Measurements from ENCODE around the gene KIF11. TPM values are rescaled to one million over a fixed set of nuclear protein-coding genes. Genes with fewer than 3 reads are reported as not detected.
"Not testable (repeated sequence)": the region's sequence is repeated elsewhere in the genome, so short reads cannot be mapped to it uniquely, and the experiment has no call there.

Gene KIF11
- total RNA-seq, 1 donor = 4.0 TPM

DNA sequence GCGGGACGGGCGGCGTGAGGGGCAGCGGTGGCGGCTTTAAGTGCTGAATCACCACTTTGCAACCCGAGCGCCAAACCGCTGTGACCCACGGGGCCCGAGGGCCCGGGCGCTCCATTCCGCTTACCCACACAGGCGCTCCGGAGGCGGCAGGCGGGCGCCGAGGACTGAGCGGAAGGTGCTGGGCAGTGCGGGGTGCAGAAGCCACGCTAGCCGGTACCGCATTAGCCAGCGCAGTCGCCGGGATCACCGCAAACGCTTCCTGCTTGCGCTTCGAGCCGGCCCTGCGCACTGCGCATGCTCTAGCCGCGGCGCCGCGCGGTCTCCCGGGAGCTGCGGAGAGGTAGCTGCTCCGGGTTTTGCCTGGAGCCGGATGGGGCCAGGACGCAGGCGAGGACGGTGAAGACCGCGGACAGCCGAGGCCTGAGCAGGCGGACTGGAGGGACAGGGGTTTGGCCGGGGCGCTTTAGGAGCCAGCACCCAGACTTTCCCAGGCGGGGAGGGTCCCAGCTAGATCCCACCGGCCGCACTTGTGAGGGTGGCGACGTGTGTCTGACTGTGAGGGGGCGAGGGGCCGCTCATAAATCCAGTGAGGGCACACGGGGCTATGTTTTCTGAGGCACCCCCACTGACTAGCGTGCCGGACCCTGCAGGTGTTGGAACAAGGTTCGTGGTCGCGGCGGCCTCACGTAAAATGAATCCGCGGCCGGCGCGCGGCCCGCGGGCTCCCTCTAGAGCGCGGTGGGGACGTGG, 19.0 kb upstream of the KIF11 start, which contains the start of gene IDE:
IDE (minus strand) TSS at position 296 of the 750 bp plus-strand sequence; CDS start at position 222, 74 bp downstream.
- Histone ChIP-seq H3K79me2 (ENCODE audit: insufficient read depth, low read length) (peaks cover 42% of the 10 kb centered on the region), H3K27ac (ENCODE audit: low read depth, low read length) (peak within 1 kb of the TSS; percentile 73), H4K20me1 (ENCODE audit: insufficient read depth, low read length) (peaks cover 15% of the 10 kb centered on the region), H3K27me3 (ENCODE audit: insufficient read depth, low read length) (no peaks in the 10 kb centered on the region), H3K4me1 (ENCODE audit: insufficient read depth, low read length) (peaks cover 29% of the 10 kb centered on the region), H3K4me3 (ENCODE audit: insufficient read depth, low read length) (peak within 1 kb of the TSS; percentile 96), H3K36me3 (ENCODE audit: insufficient read depth, low read length) (no peaks in the 10 kb centered on the region), H2AFZ (ENCODE audit: low read length) (peak within 1 kb of the TSS; percentile 95), H3K4me2 (ENCODE audit: insufficient read depth, low read length) (peak within 1 kb of the TSS; percentile 93), H3K9me3 (ENCODE audit: low read depth, low read length) (no peaks in the 10 kb centered on the region)
- TF ChIP-seq, protein P1, sequence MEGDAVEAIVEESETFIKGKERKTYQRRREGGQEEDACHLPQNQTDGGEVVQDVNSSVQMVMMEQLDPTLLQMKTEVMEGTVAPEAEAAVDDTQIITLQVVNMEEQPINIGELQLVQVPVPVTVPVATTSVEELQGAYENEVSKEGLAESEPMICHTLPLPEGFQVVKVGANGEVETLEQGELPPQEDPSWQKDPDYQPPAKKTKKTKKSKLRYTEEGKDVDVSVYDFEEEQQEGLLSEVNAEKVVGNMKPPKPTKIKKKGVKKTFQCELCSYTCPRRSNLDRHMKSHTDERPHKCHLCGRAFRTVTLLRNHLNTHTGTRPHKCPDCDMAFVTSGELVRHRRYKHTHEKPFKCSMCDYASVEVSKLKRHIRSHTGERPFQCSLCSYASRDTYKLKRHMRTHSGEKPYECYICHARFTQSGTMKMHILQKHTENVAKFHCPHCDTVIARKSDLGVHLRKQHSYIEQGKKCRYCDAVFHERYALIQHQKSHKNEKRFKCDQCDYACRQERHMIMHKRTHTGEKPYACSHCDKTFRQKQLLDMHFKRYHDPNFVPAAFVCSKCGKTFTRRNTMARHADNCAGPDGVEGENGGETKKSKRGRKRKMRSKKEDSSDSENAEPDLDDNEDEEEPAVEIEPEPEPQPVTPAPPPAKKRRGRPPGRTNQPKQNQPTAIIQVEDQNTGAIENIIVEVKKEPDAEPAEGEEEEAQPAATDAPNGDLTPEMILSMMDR (IDR thresholded peaks at IDR 0.05; ENCODE audit: extremely low read depth, low read depth, low read length) = peak; percentile 69
- peak; percentile 96 for DNase-seq (ENCODE audit: insufficient read length, low spot score, missing footprints)

DNA sequence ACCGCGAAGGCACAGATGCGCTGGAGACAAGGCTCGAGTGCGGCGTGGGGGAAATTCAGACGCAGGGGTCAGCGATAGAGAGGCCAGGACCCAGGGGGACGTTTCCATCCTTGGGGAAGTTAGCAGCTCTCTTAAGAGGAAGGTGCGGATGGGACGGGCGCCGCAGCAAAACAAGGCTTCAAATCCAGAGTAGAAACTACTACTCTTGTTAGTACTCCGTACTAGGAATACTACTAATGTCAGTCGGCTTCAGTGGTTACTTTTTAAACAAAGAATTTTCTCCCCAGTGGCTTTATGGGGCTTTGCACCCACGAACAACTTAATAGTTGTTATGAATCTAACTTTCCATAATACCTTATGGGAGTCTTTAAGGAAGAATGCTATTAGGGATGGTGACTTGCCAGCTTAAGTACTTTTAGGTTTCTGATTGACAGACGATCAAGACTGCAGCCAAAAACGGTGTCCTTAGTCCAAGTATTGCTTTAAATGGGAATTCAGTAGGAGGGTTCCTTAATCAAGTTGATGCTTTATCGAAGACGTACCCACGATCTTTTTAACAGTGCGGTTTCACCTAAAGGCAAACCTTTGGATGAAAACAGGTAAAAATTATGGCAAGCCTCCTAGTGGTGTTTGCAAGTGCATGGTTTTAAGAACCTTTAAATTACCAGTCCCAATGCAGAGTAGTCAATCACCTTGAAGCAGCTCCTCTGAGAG, 18.2 kb upstream of the KIF11 start:
- Histone ChIP-seq H3K4me2 (ENCODE audit: insufficient read depth, low read length) (peak overlapping the region; percentile 93), H2AFZ (ENCODE audit: low read length) (peak overlapping the region; percentile 95), H3K27ac (ENCODE audit: low read depth, low read length) (peak overlapping the region; percentile 73), H3K4me3 (ENCODE audit: insufficient read depth, low read length) (peak overlapping the region; percentile 96), H3K9me3 (ENCODE audit: low read depth, low read length) (no peaks in the 10 kb centered on the region), H4K20me1 (ENCODE audit: insufficient read depth, low read length) (peaks cover 15% of the 10 kb centered on the region), H3K79me2 (ENCODE audit: insufficient read depth, low read length) (peaks cover 35% of the 10 kb centered on the region), H3K36me3 (ENCODE audit: insufficient read depth, low read length) (no peaks in the 10 kb centered on the region), H3K4me1 (ENCODE audit: insufficient read depth, low read length) (peaks cover 29% of the 10 kb centered on the region), H3K27me3 (ENCODE audit: insufficient read depth, low read length) (no peaks in the 10 kb centered on the region)
- TF ChIP-seq, protein P1 (IDR thresholded peaks at IDR 0.05; ENCODE audit: extremely low read depth, low read depth, low read length) = no peak
- peak; percentile 90 for DNase-seq (ENCODE audit: insufficient read length, low spot score, missing footprints)

DNA sequence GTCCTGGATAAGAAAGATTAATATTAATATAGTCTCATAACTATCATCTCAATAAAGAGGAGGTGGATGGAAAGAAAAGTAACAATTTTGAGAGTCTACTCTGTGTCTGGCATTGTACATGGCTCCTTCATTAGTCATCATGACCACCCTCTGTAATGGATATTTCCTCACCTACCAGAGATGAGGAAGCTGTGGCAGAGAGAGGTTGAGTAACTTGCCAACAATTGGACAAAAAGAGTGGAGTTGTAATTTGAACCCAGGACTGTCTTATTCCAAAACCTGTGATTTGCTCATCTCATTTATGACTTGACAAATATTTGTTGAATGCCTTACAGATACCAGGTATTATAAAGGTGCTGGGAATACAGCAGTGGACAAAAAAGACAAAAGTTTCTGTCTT, 17.0 kb upstream of the KIF11 start:
- peak; percentile 81 for DNase-seq (ENCODE audit: insufficient read length, low spot score, missing footprints)
- Histone ChIP-seq H3K4me3 (ENCODE audit: insufficient read depth, low read length) (no peak overlapping the region), H3K9me3 (ENCODE audit: low read depth, low read length) (no peaks in the 10 kb centered on the region), H3K4me1 (ENCODE audit: insufficient read depth, low read length) (peaks cover 29% of the 10 kb centered on the region), H3K4me2 (ENCODE audit: insufficient read depth, low read length) (no peak overlapping the region), H3K27ac (ENCODE audit: low read depth, low read length) (no peak overlapping the region), H2AFZ (ENCODE audit: low read length) (no peak overlapping the region), H3K27me3 (ENCODE audit: insufficient read depth, low read length) (no peaks in the 10 kb centered on the region), H4K20me1 (ENCODE audit: insufficient read depth, low read length) (peaks cover 15% of the 10 kb centered on the region), H3K36me3 (ENCODE audit: insufficient read depth, low read length) (no peaks in the 10 kb centered on the region), H3K79me2 (ENCODE audit: insufficient read depth, low read length) (peaks cover 26% of the 10 kb centered on the region)
- TF ChIP-seq, protein P1 (IDR thresholded peaks at IDR 0.05; ENCODE audit: extremely low read depth, low read depth, low read length) = no peak

DNA sequence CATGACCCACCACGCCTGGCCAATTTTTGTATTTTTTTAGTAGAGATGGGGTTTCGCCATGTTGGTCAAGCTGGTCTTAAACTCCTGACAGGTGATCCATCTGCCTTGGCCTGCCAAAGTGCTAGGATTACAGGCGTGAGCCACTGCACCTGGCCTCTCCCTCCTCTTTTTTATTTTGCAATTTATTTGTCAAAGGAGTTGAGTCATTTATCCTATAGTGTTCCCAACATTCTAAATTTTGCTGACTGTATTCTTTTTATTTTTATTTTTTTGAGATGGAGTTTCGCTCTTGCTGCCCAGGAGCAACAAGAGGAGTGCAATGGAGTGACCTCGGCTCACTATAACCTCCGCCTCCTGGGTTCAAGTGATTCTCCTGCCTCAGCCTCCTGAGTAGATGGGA, 10.6 kb upstream of the KIF11 start:
- H3K27me3 ChIP-seq (ENCODE audit: insufficient read depth, low read length); H3K27ac ChIP-seq (ENCODE audit: low read depth, low read length); H2AFZ ChIP-seq (ENCODE audit: low read length); H4K20me1 ChIP-seq (ENCODE audit: insufficient read depth, low read length); DNase-seq (ENCODE audit: insufficient read length, low spot score, missing footprints); H3K79me2 ChIP-seq (ENCODE audit: insufficient read depth, low read length); H3K4me1 ChIP-seq (ENCODE audit: insufficient read depth, low read length); H3K4me2 ChIP-seq (ENCODE audit: insufficient read depth, low read length); H3K4me3 ChIP-seq (ENCODE audit: insufficient read depth, low read length); H3K36me3 ChIP-seq (ENCODE audit: insufficient read depth, low read length); H3K9me3 ChIP-seq (ENCODE audit: low read depth, low read length): not testable (repeated sequence)

All from osteoblast (primary cell).